ENCODE measurements around the gene MMD.
A peak's percentile ranks its signal among the peaks of the same experiment; 100 is the strongest.
"Not testable (repeated sequence)": the region's sequence is repeated elsewhere in the genome, so short reads cannot be mapped to it uniquely, and the experiment has no call there.

MMD gene

DNA sequence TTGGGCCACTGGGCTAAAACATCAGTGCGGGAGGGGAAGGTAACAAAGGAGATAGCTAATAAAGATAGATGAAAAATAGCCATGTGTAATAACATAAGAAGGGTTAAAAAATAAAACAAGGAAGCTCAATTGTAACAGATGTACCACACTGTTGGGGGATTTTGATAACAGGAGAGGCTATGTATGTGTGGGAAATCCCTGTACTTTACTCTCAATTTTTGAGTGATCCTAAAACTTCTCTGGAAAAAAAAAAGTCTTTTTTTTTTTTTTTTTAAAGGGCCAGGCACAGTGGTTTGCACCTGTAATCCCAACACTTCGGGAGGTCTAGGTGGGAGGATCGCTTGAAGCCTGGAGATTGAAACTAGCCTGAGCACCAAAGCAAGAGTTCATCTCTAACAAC is 1.9 kb upstream of the MMD start:
- DNase-seq (ENCODE audit: low read depth in 4 of 4, low spot score in 1 of 4) = no peak

DNA sequence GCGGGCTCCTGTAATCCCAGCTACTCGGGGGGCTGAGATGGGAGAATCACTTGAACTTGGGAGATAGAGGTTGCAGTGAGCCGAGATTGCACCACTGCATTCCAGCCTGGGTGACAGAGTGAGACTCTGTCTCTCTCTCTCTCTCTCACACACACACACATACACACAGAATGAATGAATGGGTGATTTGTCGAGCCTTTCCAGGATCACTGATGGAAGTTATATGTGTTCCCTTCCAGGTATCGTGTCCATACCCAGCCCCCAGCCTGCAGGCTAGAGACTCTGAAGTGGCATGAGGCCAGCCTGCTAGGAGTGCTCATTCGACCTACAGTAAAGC is 1.2 kb upstream of the MMD start:
- not testable (repeated sequence) for DNase-seq (ENCODE audit: low read depth in 4 of 4, low spot score in 1 of 4)

DNA sequence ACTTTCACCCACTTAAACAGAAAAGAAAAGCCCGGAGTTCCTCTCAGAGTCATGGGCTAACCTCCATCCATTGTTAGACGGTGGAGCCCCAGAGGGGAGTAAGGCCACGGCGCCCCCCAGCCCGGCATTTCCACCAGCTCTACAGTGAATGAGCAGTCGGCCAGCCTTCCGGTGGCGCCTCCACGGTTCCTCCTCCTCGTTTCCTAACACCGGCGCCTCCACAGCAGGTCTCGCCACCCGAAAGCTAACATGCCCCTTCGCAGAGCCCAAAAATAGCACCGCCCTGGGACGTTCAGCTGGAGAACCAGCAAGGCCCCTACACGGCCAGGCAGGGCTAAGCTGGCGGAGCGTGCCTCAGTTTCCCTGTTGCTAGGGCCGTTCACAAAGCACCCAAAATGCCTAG is 858 bp downstream of the MMD start:
- peak in 2 of 4 experiments; percentile 18 to 25 for DNase-seq (ENCODE audit: low read depth in 4 of 4, low spot score in 1 of 4)

DNA sequence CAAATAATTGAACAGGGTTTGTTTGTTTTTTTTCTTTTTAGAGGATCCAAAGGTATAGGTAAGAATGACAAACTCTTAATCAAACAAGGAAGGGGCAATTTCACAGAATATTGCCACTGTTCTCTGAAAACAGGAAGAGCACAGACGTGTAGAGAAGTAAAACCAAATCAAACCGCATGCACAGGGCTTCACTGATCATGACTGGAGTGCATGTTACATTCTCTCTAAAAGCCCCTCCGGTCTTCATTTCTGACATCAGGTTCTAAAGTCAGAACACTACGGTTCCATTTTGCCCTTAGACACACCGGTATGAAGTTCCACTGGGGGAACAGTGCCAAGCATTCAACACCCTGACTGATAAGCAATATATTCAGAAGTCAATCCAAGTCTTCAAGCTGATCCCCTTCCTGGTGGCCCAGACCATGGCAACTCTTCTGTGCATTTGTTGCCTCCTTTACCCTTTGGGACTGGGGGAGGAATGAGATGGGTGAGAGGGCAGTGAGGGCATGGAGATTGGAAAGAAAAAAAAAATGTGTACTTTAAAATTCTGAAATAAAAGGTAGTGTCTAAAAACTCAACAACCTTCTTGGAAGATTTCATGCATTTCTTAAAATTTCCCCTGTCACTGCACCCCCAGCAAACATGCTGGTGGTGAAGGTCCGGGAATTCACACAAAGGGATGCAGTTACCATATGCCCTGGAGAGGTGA is 1.4 kb downstream of the MMD start:
- DNase-seq (ENCODE audit: low read depth in 4 of 4, low spot score in 1 of 4) = peak in 1 of 4 experiments; percentile 2

DNA sequence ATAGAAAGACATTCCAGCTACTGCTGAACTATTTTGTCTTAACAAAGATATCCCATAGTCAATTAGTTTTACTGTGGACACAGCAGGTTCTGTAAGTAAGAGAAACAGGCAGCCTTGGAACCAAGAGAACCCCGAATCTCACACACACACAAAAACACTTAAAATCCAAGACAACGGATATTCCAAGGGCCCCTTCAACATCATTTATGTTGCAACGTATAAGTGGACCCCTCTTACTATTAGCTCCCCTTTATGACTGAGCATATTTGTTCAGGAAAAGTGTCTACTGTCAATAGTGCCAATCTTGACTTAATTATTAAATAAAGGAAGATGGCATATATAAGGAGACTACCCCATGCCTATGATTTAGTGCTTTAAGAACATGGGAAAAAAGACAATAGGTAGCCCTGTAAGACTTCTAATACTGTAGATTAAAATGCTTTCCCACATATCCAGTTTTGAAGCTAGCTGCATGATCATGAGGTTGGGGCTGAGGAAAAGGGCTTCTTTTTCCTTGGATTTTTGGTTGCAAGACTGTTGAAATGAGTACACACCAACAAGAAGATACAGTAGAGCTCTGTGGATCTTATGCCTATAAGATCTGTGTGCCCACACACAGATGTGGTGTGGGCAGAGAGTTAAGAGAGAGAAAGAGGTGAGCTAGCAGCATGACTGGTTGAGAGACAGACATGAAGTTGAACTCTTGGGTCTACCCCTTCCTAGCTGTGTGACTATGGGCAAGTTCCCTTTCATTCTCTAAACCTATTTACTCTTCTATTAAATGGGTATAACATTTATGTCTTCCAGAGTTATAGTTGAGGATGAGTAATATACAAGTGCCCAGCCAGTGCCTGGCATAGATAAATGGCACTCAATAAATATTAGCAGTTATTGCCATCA is 3.0 kb downstream of the MMD start:
- no peak for DNase-seq (ENCODE audit: low read depth in 4 of 4, low spot score in 1 of 4)

DNA sequence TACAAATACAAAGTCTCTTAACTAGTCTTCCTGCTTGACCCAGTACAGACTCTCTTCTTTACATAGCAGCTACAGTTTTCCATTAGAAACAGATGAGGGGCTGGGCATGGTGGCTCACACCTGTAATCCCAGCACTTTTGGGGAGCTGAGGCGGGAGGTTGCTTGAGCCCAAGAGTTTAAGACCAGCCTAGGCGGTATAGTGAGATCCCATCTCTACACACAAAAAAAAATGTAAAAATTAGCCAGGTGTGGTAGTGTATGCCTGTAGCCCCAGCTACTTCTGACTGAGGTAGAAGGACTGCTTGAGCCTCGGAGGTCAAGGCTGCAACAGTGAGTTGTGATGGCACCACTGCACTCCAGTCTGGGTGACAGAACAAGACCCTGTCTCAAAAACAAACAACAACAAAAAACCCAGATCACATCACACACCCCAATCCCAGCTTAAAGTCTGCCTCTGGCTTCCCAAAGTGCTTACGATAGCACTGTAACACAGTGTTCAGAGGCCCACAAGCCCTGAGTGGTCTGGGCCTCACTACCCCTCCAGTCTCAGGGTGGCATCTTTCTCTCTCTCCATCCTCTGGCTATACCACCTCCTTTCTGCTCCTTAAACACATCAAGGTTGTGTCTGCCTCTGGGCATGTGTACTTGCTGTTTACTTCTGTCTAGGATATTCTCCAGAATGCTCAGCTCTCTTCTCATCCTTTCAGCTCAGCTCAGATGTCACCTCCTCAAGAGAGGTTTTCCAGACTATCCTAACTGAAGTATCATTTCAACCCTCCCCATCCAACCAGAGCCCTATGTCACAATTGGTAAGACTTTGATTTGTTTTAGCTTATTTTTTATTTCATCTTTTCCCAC is 4.0 kb downstream of the MMD start:
- DNase-seq (ENCODE audit: low read depth in 4 of 4, low spot score in 1 of 4) = no peak

DNA sequence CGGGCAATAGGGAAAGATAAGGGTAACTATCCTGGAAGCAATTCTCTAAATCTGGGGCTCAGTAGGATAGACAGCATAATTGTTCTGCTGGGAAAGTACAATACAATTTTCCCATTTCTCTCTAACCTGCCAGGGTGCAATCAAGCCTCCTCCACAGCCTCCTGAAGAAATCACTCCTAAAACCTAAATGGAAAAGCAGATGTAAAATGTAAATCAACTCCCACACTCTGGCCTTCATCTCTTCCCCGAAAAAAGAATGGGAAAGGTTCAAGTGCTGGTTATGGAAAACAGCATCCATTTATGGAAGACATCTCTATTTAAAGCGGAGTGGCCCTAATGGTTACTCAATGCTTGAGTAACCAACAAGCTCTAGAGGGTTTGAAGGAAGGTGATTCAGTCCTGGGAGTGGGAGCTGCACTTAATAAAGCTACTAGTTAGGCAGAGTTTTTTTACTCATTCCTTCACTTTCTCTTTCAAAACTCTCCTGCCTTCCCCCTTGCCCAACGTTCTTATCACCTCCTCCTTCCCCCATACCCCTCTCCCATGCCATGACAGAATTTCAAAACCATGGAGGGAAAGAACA is 5.1 kb downstream of the MMD start:
- no peak for DNase-seq (ENCODE audit: low read depth in 4 of 4, low spot score in 1 of 4)

DNA sequence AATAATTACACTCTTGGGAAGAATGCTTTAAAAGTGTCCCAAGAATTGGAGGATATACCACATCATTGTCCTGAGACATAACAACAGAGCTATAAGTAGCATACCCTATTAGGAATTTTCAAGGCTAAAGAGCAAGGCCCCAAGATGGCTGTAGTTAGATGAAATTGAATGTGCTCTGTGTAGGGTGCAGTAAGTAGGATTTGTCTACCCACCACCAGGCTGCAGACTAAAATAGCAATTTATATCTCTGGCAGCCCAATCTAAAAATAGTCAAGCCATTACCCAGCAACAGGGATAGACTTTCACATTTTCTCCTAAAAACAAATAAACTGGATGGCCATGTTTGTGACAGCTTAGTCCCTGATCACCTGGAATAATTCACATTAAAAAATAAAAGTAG is 5.6 kb downstream of the MMD start:
- no peak for DNase-seq (ENCODE audit: low read depth in 4 of 4, low spot score in 1 of 4)

DNA sequence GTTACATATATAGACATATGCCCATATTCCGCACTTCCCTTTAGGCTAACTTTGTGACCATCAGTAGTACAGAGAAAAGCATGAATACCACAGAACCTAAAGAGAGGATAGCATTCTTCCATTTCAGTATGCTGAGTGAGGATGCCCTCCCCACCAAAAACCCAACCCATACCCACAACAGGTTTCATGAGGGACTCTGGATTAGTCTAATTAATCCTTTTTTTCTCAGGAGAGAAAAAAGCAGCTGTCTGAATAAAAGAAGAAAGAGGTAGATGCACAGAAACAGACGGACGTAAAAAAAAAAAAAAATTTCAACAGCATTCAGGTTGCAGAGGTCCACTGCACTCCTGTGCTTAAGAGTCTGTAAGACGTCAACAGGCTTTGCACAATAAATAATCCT is 6.7 kb downstream of the MMD start:
- DNase-seq (ENCODE audit: low read depth in 4 of 4, low spot score in 1 of 4) = no peak

DNA sequence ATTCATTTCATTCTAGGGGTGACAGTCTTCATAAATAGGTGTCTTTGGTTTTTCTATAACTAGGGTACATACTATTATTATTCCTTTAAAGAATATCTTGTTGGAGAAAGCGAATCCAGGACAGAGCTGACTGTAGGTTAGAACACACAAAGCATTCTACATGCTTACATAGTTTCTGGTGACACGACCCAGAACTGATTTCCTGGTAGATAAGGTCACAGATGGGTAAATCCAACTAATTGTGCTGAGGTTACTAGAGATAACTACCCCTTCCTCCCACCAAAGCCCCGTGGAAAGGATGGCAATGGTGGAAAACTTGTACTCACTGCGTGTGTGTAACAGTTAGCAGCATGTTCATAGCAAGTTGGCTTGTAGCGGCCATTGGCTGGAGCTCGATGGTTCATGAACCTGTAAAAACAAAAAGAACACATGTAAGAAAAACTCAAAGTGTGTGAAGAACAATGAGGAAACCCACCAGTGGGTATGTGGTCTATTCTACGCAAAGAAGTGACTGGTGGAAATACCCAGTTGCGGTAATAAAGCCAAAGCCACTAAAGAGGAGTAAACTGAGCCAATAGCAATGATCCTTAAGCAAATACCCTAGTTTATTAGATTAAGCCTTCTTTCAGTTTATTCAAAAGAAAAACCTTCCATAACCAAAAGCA is 7.7 kb downstream of the MMD start:
- no peak for DNase-seq (ENCODE audit: low read depth in 4 of 4, low spot score in 1 of 4)

DNA sequence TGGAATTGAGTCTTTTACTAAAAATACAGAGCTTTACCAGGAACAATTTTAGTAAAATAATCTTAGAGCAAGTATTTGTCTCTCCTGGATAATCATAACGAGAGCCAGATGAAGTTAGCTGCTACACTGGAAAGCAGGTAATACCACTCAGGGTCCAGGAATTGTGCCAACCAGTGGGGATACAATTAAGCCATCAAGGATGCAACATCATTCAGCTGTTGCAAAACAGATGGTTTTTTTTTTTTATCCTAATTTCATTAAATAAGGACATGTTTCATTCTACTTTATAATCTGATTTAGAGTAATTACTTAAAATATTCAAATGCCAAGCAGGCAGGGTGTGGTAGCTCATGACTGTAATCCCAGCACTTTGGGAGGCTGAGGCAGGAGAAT is 10.2 kb downstream of the MMD start:
- no peak for DNase-seq (ENCODE audit: low read depth in 4 of 4, low spot score in 1 of 4)

DNA sequence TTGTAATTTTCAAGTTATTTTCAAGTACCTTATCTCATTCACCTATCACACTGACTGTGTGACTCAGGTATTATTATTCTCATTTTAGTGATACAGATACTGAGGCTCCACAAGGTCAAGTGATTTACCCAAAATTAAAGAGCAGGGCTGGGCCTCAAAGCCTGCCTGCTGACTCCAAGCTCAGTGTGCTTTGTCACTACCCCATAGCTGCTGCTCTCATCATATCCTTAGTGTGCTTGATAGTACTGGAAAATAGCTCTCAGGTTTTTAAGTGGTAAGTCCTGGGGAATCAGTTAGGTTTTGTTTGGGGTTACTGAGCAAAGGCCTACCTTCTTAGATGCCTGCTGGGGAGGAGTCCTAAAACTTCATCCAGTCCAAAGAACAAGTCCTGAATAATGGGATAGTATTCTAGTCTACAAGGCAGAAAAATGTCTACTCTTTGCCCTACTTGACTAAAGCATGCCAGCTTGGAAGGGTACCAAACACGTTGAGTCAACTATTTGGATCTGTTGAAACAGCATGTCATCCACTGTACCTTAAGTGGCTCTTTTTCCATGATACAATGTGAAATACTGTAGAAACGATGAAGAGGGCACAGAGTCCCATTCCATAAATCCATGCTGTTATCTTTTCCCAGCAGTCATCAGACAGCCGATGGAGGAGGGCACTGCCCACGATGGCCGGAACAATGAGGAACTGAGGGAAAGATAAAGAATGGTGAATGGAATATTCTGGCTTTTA is 10.7 kb downstream of the MMD start:
- no peak for DNase-seq (ENCODE audit: low read depth in 4 of 4, low spot score in 1 of 4)

DNA sequence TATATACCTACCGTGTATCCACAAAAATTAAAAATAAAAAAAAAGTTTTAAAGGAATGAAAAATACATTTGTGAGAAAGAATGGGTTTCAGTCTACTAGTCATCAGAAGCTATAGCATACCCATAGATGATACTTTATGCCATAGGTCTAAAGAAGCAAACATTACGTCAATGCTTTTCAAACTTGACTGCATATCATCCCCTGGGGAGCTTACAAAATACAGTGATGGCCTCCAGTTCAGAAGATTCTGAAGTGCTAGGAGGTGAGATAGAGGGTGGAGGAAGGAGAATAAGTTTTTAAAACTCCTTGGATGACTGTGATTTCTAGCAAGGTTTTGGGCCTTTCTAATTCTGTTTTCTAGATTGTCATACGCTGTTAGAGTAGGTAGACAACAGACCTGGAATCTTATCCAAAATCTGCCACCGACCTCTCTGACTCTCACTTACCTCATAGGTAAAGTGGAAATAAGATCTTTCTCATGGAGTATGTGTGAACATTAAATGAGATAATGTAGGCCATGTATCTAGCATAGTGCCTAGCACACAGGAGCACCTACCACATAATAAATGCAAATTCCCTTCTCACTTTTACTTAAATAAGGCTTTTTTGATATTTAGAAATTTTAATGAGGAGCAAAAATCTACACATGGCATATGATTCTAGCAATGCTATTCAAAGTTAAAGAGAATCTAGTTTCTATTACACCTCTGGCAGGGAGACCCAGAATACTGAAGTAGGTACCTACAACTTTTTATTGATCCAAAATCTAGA is 12.4 kb downstream of the MMD start:
- no peak for DNase-seq (ENCODE audit: low read depth in 4 of 4, low spot score in 1 of 4)

DNA sequence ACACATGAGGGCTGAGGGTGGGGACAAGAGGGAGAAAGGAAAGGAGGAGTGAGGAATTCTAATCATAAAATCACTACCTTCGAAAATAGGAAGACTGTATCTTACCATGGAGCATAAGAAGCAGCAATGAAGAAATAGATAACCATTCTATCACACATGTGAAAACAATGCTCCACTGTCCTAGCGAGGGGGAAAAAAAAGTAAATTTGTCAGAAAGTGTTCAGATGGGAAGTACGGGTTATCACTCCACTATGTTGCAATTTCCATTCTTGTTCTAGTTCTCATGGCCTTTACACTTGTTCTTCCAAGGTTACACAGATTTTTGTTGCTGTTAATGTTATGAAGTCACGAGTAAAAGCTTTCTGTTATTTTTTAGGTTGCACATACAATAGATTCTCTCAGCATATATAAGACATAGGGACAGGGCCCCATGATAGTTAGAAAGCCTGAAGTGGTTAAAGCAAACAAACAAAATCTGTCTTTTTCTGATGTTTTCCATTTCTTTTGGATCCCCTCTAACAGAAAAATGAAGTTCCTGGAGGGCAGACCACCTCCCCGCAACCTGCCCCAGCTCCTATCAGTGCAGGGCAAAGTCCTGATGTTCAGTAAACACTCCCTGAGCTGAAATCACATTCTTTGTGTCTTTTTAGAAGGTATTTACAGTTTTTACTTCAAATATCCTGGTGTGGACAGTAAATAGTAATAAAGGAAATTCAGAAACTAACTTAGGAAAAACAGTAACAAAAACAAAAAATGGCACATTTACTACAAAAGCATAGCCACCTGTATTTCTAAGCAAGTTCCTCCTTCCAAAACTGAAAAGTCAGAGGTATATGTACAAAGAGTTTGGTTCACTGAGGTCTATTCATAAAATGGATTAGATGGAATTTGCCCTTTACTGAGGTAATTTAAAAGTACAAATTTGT is 13.7 kb downstream of the MMD start:
- no peak for DNase-seq (ENCODE audit: low read depth in 4 of 4, low spot score in 1 of 4)

DNA sequence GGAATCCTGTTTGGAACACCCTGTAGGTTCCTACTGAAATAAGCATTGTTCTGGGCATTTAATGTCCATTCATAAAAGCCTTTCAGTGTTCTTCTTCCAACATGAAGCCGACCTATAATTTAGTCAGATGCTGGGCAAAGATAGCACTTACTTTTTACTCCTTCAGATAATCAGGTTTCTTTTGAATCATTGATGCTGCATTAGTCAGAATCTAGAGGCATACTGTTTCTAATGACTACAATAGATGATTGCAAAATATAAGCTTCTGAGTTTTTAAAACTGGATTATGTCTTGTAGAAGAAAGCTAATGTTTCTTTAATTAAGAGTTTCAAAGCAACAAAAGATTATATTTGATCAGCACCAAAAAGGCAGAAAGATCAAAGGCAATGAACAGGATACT is 16.0 kb downstream of the MMD start:
- no peak for DNase-seq (ENCODE audit: low read depth in 4 of 4, low spot score in 1 of 4)

DNA sequence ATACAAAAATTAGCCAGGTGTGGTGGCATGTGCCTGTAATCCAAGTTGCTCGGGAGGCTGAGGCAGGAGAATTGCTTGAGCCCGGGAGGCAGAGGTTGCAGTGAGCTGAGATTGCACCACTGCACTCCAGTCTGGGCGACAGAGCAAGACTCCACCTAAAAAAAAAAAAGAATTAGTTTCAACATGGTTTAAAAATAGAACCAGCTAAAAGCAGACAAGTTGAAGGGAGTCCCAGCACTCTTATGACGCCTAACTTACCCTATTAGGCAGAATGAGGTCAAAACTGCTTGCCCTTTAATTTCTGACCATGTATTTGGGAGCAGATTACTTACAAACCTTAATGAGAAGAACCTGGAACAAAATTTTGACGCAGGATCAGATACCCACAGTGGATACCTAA is 17.4 kb downstream of the MMD start:
- DNase-seq (ENCODE audit: low read depth in 4 of 4, low spot score in 1 of 4) = not testable (repeated sequence)

DNA sequence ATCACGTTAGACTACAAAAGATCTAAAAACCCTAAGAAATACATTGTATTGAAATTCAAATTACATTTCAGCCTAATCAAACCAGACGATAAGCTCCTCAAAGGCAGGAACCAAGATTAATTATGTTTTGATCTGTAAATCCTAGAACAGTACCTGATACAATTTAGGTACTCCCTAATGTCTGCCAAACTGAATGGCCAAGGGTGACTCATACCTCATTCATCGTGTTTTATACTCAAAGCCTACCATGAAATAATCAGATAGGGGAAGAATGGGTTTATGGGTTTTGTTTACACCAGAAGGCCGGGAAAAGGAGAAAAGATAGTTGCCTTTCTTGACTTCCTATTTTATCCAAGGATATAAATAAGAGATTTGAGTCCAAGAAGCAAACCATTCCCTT is 19.3 kb downstream of the MMD start:
- no peak for DNase-seq (ENCODE audit: low read depth in 4 of 4, low spot score in 1 of 4)

DNA sequence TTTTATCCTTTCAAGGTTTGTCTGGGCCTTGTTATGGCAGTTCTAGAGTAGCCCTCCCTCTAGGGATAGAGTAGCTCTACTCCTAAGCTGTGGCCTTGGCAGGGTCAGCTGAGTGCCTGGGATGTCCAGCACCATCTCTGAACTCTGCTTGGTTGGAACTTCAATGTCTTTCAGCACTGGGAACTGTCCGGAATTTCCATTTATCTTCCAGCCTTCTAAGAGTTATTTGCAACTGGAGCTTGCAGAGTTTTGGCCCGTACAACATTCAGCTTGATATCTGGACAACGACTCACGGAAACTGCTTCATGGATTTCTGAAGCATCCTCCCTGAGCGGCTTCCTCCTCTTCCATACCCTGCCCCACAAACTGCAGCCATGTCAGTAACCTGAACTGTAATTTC is 22.9 kb downstream of the MMD start:
- DNase-seq (ENCODE audit: low read depth in 4 of 4, low spot score in 1 of 4) = no peak

All from stimulated activated CD4-positive, alpha-beta T cell treated with anti-CD3 and anti-CD28 coated beads, Interleukin-1b, Interleukin-23, amount 100 ng/mL, for 24 hours (primary cell).